ENCODE data around the gene YJEFN3. TPM values are rescaled to one million over a fixed set of nuclear protein-coding genes. Genes with fewer than 3 reads are reported as not detected.
A peak's percentile ranks its signal among the peaks of the same experiment; 100 is the strongest.

YJEFN3 gene
- total RNA-seq, 2 experiments from 2014 or later: 10.0 to 10.6 TPM

GRCh38 chr19:19527674-19528625 lies 761 bp upstream of the YJEFN3 start:
- Mint-ChIP-seq H3K27ac (no peak overlapping the region), H3K9me3 (ENCODE audit: insufficient read depth) (no peaks in the 10 kb centered on the region), H3K4me1 (ENCODE audit: low read depth) (peaks cover 32% of the 10 kb centered on the region), H3K4me3 (no peak overlapping the region), H3K36me3 (ENCODE audit: low read depth) (peaks cover 32% of the 10 kb centered on the region), H3K27me3 (ENCODE audit: low read depth) (no peaks in the 10 kb centered on the region)
- POLR2A ChIA-PET: interaction anchor here (0.8 kb wide), 1 partner anchor 11 kb away, joined by 3 read pairs; no protein-coding TSS in a partner anchor
- CTCF ChIA-PET: interaction anchor here (0.8 kb wide), 1 partner anchor 116 kb away, joined by 3 read pairs; the partner anchor contains the start of gene GMIP
- ATAC-seq (no peak), DNase-seq (no peak)

GRCh38 chr19:19529783-19530422 lies 1.2 kb downstream of the YJEFN3 start:
- no peak for DNase-seq
- no peaks in the 10 kb centered on the region for H3K27me3 Mint-ChIP-seq (ENCODE audit: low read depth)
- no peak overlapping the region for H3K27ac Mint-ChIP-seq
- no peaks in the 10 kb centered on the region for H3K9me3 Mint-ChIP-seq (ENCODE audit: insufficient read depth)
- peaks cover 28% of the 10 kb centered on the region for H3K36me3 Mint-ChIP-seq (ENCODE audit: low read depth)
- ChIA-PET CTCF (interaction anchor here (0.9 to 2.4 kb wide), 5 partner anchors 14 to 429 kb away, joined by 3 to 8 read pairs (median 4); partner anchors contain the start of genes GMIP and NDUFA13), POLR2A (no interaction called here)
- no peak for ATAC-seq
- peaks cover 23% of the 10 kb centered on the region for H3K4me1 Mint-ChIP-seq (ENCODE audit: low read depth)
- no peak overlapping the region for H3K4me3 Mint-ChIP-seq

GRCh38 chr19:19530423-19530804 lies 1.7 kb downstream of the YJEFN3 start:
- Mint-ChIP-seq H3K36me3 (ENCODE audit: low read depth) (peaks cover 28% of the 10 kb centered on the region), H3K4me1 (ENCODE audit: low read depth) (peaks cover 18% of the 10 kb centered on the region), H3K9me3 (ENCODE audit: insufficient read depth) (no peaks in the 10 kb centered on the region), H3K4me3 (no peak overlapping the region), H3K27me3 (ENCODE audit: low read depth) (no peaks in the 10 kb centered on the region), H3K27ac (peak overlapping the region; percentile 19)
- DNase-seq (no peak), ATAC-seq (no peak)
- ChIA-PET POLR2A (no interaction called here), CTCF (interaction anchor here (0.9 to 2.4 kb wide), 5 partner anchors 14 to 428 kb away, joined by 3 to 8 read pairs (median 4); partner anchors contain the start of genes GMIP and NDUFA13)

- Mint-ChIP-seq H3K36me3 (ENCODE audit: low read depth) (peaks cover 28% of the 10 kb centered on the region), H3K4me1 (ENCODE audit: low read depth) (peaks cover 18% of the 10 kb centered on the region), H3K4me3 (no peak overlapping the region), H3K9me3 (ENCODE audit: insufficient read depth) (no peaks in the 10 kb centered on the region), H3K27ac (peak overlapping the region; percentile 19), H3K27me3 (ENCODE audit: low read depth) (no peaks in the 10 kb centered on the region)
- DNase-seq (no peak), ATAC-seq (no peak)
- POLR2A ChIA-PET: interaction anchor here (1.0 to 1.2 kb wide), 2 partner anchors 39 to 132 kb away, joined by 3 to 4 read pairs; partner anchors contain the start of gene ATP13A1
- CTCF ChIA-PET: interaction anchor here (0.9 to 2.6 kb wide), 11 partner anchors 10 to 430 kb away, joined by 3 to 29 read pairs (median 6); partner anchors contain the start of genes GMIP and NDUFA13
Observed at GRCh38 chr19:19530889-19531288, 2.2 kb downstream of the YJEFN3 start.

- Mint-ChIP-seq H3K4me3 (no peak overlapping the region), H3K27ac (no peak overlapping the region), H3K36me3 (ENCODE audit: low read depth) (peaks cover 21% of the 10 kb centered on the region), H3K4me1 (ENCODE audit: low read depth) (peaks cover 10% of the 10 kb centered on the region), H3K9me3 (ENCODE audit: insufficient read depth) (no peaks in the 10 kb centered on the region), H3K27me3 (ENCODE audit: low read depth) (peaks cover 3% of the 10 kb centered on the region)
- CTCF ChIA-PET: interaction anchor here (0.6 to 2.7 kb wide), 49 partner anchors 9 to 521 kb away, joined by 3 to 29 read pairs (median 5); partner anchors contain the start of genes ATP13A1, GMIP, LPAR2 and NDUFA13
- peak; percentile 88 for DNase-seq
- peak; percentile 87 for ATAC-seq
- POLR2A ChIA-PET: interaction anchor here (0.6 to 2.0 kb wide), 7 partner anchors 11 to 137 kb away, joined by 3 to 14 read pairs (median 4); partner anchors contain the start of genes ATP13A1, GMIP and ZNF101
Observed at GRCh38 chr19:19531951-19532805, 3.5 kb downstream of the YJEFN3 start.

GRCh38 chr19:19532806-19533701 lies 4.3 kb downstream of the YJEFN3 start:
- CTCF ChIA-PET: interaction anchor here (0.6 to 2.7 kb wide), 43 partner anchors 8 to 426 kb away, joined by 3 to 29 read pairs (median 5); partner anchors contain the start of genes ATP13A1, GMIP, LPAR2 and NDUFA13
- Mint-ChIP-seq H3K9me3 (ENCODE audit: insufficient read depth) (no peaks in the 10 kb centered on the region), H3K4me1 (ENCODE audit: low read depth) (peaks cover 13% of the 10 kb centered on the region), H3K27me3 (ENCODE audit: low read depth) (peaks cover 3% of the 10 kb centered on the region), H3K27ac (no peak overlapping the region), H3K4me3 (no peak overlapping the region), H3K36me3 (ENCODE audit: low read depth) (peaks cover 19% of the 10 kb centered on the region)
- DNase-seq (no peak), ATAC-seq (no peak)
- POLR2A ChIA-PET: interaction anchor here (0.7 to 2.0 kb wide), 4 partner anchors 10 to 168 kb away, joined by 3 to 14 read pairs (median 4); partner anchors contain the start of genes GMIP and ZNF101

- H3K27me3 Mint-ChIP-seq (ENCODE audit: low read depth): peaks cover 8% of the 10 kb centered on the region
Observed at GRCh38 chr19:19533841-19534240, 5.1 kb downstream of the YJEFN3 start.

GRCh38 chr19:19534556-19535265 lies 6.0 kb downstream of the YJEFN3 start:
- Mint-ChIP-seq H3K4me1 (ENCODE audit: low read depth) (peaks cover 18% of the 10 kb centered on the region), H3K4me3 (no peak overlapping the region), H3K27ac (no peak overlapping the region), H3K36me3 (ENCODE audit: low read depth) (peaks cover 11% of the 10 kb centered on the region), H3K27me3 (ENCODE audit: low read depth) (peaks cover 10% of the 10 kb centered on the region), H3K9me3 (ENCODE audit: insufficient read depth) (no peaks in the 10 kb centered on the region)
- DNase-seq (no peak), ATAC-seq (no peak)
- CTCF ChIA-PET: interaction anchor here (1.4 kb wide), 1 partner anchor 109 kb away, joined by 6 read pairs; the partner anchor contains the start of gene GMIP
- POLR2A ChIA-PET: interaction anchor here (0.9 to 2.2 kb wide), 2 partner anchors 19 to 71 kb away, joined by 3 to 8 read pairs; partner anchors contain the start of genes NDUFA13 and TSSK6

More at GRCh38 chr19:19533841-19534240, 5.1 kb downstream of the YJEFN3 start:
- DNase-seq (no peak), ATAC-seq (no peak)
- H3K4me1 Mint-ChIP-seq (ENCODE audit: low read depth): peaks cover 16% of the 10 kb centered on the region
- ChIA-PET POLR2A (no interaction called here), CTCF (interaction anchor here (2.7 kb wide), 1 partner anchor 18 kb away, joined by 18 read pairs; no protein-coding TSS in a partner anchor)
- no peaks in the 10 kb centered on the region for H3K9me3 Mint-ChIP-seq (ENCODE audit: insufficient read depth)
- no peak overlapping the region for H3K27ac Mint-ChIP-seq
- H3K36me3 Mint-ChIP-seq (ENCODE audit: low read depth): peaks cover 15% of the 10 kb centered on the region
- no peak overlapping the region for H3K4me3 Mint-ChIP-seq

GRCh38 chr19:19535311-19536191 lies 6.8 kb downstream of the YJEFN3 start:
- no peak for DNase-seq
- H3K27me3 Mint-ChIP-seq (ENCODE audit: low read depth): peaks cover 11% of the 10 kb centered on the region
- H3K4me1 Mint-ChIP-seq (ENCODE audit: low read depth): peaks cover 20% of the 10 kb centered on the region
- no peak overlapping the region for H3K27ac Mint-ChIP-seq
- no peaks in the 10 kb centered on the region for H3K9me3 Mint-ChIP-seq (ENCODE audit: insufficient read depth)
- ChIA-PET CTCF (interaction anchor here (1.4 kb wide), 1 partner anchor 108 kb away, joined by 6 read pairs; the partner anchor contains the start of gene GMIP), POLR2A (interaction anchor here (0.9 to 2.2 kb wide), 2 partner anchors 19 to 70 kb away, joined by 3 to 8 read pairs; partner anchors contain the start of genes NDUFA13 and TSSK6)
- no peak overlapping the region for H3K4me3 Mint-ChIP-seq
- ATAC-seq: no peak
- H3K36me3 Mint-ChIP-seq (ENCODE audit: low read depth): peaks cover 9% of the 10 kb centered on the region

All from activated CD8-positive, alpha-beta T cell treated with anti-CD3 and anti-CD28 coated beads, Interleukin-2, amount 10 ng/mL, durations not matched to agents 7 days and 5 days (primary cell).